Endothelial cell of umbilical vein (primary cell): ENCODE measurements around the gene ARG2. TPM values are rescaled to one million over a fixed set of nuclear protein-coding genes. Genes with fewer than 3 reads are reported as not detected.

Source experiments
- BruUV-seq: library from RNA; stranded (reverse); fragments of 400-500 nt; replicated peaks from 2 replicates; lab custom pipeline; 2021; lab: Mats Ljungman, UMichigan
- CTCF ChIA-PET: fragments of 300-600, 350-600 bp; sonication (Branson Sonifier 250); formaldehyde crosslinking; loops from one replicate; lab custom pipeline; 2021; ENCODE audit warnings: antibody characterized with exemption, inconsistent platforms; lab: Charles Lee
- POLR2A ChIA-PET: fragments of 300-600, 350-600 bp; sonication (Branson Sonifier 250); formaldehyde crosslinking; loops from one replicate; lab custom pipeline; 2021; ENCODE audit warnings: antibody characterized with exemption, inconsistent platforms; lab: Charles Lee
- DNase-seq: peaks from one replicate; pipeline ENCODE4 v3.0.0-alpha.2; 2011; ENCODE audit warnings: low read depth, low spot score
- FAIRE-seq: peaks from 2 replicates; lab custom pipeline; 2011; peaks lifted over from hg19 to GRCh38; lab: Jason Lieb, UNC
- H2AFZ ChIP-seq: 2 replicates; pipeline ENCODE4 v1.6.0; 2012; ENCODE audit warnings: low read depth, low read length, control low read depth, inconsistent platforms
- H3K27ac ChIP-seq: 2 replicates; pipeline ENCODE4 v1.5.1; 2011; ENCODE audit warnings: low read depth, mild to moderate bottlenecking, control low read depth, low read length, moderate library complexity; ENCODE audit not compliant: insufficient read depth
- H3K27me3 ChIP-seq, 2 experiments: 2 replicates each; pipeline versions ENCODE4 v1.6.0 to v1.6.1; 2011; ENCODE audit warnings: low read length in 2 of 2, mixed read lengths in 1 of 2; ENCODE audit not compliant: control insufficient read depth in 2 of 2, insufficient read depth in 2 of 2
- H3K36me3 ChIP-seq, 2 experiments: 2 replicates in 1 of 2; 3 replicates in 1 of 2; pipeline ENCODE4 v1.5.1; 2011; ENCODE audit warnings: low read length in 2 of 2, mild to moderate bottlenecking in 1 of 2, moderate library complexity in 1 of 2; ENCODE audit not compliant: control insufficient read depth in 2 of 2, insufficient read depth in 2 of 2; ENCODE audit errors: extremely low read depth in 1 of 2
- H3K4me1 ChIP-seq: 3 replicates; pipeline ENCODE4 v1.5.1; 2011; ENCODE audit warnings: mild to moderate bottlenecking, low read length; ENCODE audit not compliant: control insufficient read depth, insufficient read depth; ENCODE audit errors: extremely low read depth
- H3K4me2 ChIP-seq: 2 replicates; pipeline ENCODE4 v1.6.1; 2011; ENCODE audit warnings: low read length, control low read depth, mixed read lengths; ENCODE audit not compliant: insufficient read depth
- H3K4me3 ChIP-seq, 3 experiments: fragments of 200-600 bp in 1 of 3; sonication (generic), shearing (Covaris generic) in 1 of 3; replicated peaks in 1 of 3; 2 replicates each; pipeline ENCODE4 v1.5.1; 2011 to 2016; ENCODE audit warnings: control low read depth in 3 of 3, low read length in 3 of 3, mild to moderate bottlenecking in 2 of 3, inconsistent platforms in 1 of 3, low read depth in 1 of 3, moderate library complexity in 1 of 3; ENCODE audit not compliant: insufficient read depth in 1 of 3
- H3K79me2 ChIP-seq: 2 replicates; pipeline ENCODE4 v1.6.0; 2012; ENCODE audit warnings: low read length, inconsistent platforms; ENCODE audit not compliant: control insufficient read depth, insufficient read depth
- H3K9ac ChIP-seq: replicated peaks from 2 replicates; pipeline ENCODE3; 2011; ENCODE audit warnings: low read length, control low read depth; ENCODE audit not compliant: insufficient read depth; ENCODE audit errors: extremely low read depth
- H3K9me1 ChIP-seq: replicated peaks from 3 replicates; pipeline ENCODE4 v1.6.0; 2011; ENCODE audit warnings: mild to moderate bottlenecking, low read length; ENCODE audit not compliant: control insufficient read depth, insufficient read depth; ENCODE audit errors: extremely low read depth
- H3K9me3 ChIP-seq: replicated peaks from 2 replicates; pipeline ENCODE4 v1.5.1; 2012; ENCODE audit warnings: low read length, inconsistent platforms; ENCODE audit not compliant: control insufficient read depth, insufficient read depth
- H4K20me1 ChIP-seq: replicated peaks from 2 replicates; pipeline ENCODE3; 2011; ENCODE audit warnings: mild to moderate bottlenecking, low read length; ENCODE audit not compliant: control insufficient read depth, insufficient read depth; ENCODE audit errors: extremely low read depth
- EZH2 ChIP-seq: IDR thresholded peaks from 2 replicates; pipeline ENCODE4 v1.6.1; 2012; ENCODE audit warnings: borderline replicate concordance, low read depth, mild to moderate bottlenecking, moderate library complexity, low read length, inconsistent platforms; ENCODE audit not compliant: severe bottlenecking
- FOS ChIP-seq: IDR thresholded peaks from 2 replicates; pipeline ENCODE4 v1.6.1; 2011; ENCODE audit warnings: mild to moderate bottlenecking, low read length, moderate library complexity, borderline replicate concordance; ENCODE audit not compliant: insufficient read depth
- JUN ChIP-seq: IDR thresholded peaks from 2 replicates; pipeline ENCODE4 v1.6.1; 2011; ENCODE audit warnings: borderline replicate concordance, low read depth; ENCODE audit not compliant: insufficient read length, insufficient read depth
- MYC ChIP-seq: IDR thresholded peaks from one replicate; pipeline ENCODE4 v1.6.1; 2011; ENCODE audit warnings: mild to moderate bottlenecking, low read depth, low read length
- POLR2A ChIP-seq: IDR thresholded peaks from 2 replicates; pipeline ENCODE4 v1.6.1; 2012; ENCODE audit warnings: low read depth, mild to moderate bottlenecking, control low read depth, low read length
- POLR2AphosphoS5 ChIP-seq: IDR thresholded peaks from 2 replicates; pipeline ENCODE4 v1.6.1; 2012; ENCODE audit warnings: low read depth, mild to moderate bottlenecking, control low read depth, low read length, moderate library complexity; ENCODE audit not compliant: insufficient read depth
- dilution Hi-C: fragments of 300-500 bp; cut with MboI; formaldehyde crosslinking; loops from one replicate; pipeline ENCODE4 v1.15.0; 2019; ENCODE audit warnings: low sequenced_read_pairs; ENCODE audit not compliant: extremely low pct_ligation_motif_present
- intact Hi-C: fragments of 100-400 bp; cut with micrococcal nuclease; formaldehyde crosslinking; loops from one replicate; pipeline ENCODE4 v1.10.0; 2022
- polyA plus RNA-seq, 4 experiments: library from polyadenylated mRNA; depleted of rRNA in 3 of 4; stranded (reverse) in 3 of 4; unstranded in 1 of 4; fragments of >200 nt; gene quantifications; 2 replicates each; pipeline versions ENCODE4 v1.2.1 to v1.2.3, GENCODE V29; 2011 to 2012; ENCODE audit warnings: missing spikeins in 1 of 4
- total RNA-seq: library from RNA; stranded (reverse); gene quantifications from 2 replicates; pipeline ENCODE4 v1.2.3, GENCODE V29; 2021
- TF ChIP-seq, protein P1 (sequence below), 2 donors: IDR thresholded peaks; 1 replicate in 1 of 2; 2 replicates in 1 of 2; pipeline ENCODE4 v1.5.1; 2011; ENCODE audit warnings: low read length in 2 of 2, mild to moderate bottlenecking in 2 of 2, moderate library complexity in 2 of 2, control low read depth in 1 of 2, inconsistent platforms in 1 of 2, low read depth in 1 of 2; ENCODE audit not compliant: insufficient read depth in 1 of 2; ENCODE audit errors: extremely low read depth in 1 of 2

ARG2 gene
- total and polyA plus RNA-seq, 2 donors (not counting 3 experiments of a cell fraction or from before 2014, with no cell fraction given), result 16.6 to 22.5 TPM

DNA sequence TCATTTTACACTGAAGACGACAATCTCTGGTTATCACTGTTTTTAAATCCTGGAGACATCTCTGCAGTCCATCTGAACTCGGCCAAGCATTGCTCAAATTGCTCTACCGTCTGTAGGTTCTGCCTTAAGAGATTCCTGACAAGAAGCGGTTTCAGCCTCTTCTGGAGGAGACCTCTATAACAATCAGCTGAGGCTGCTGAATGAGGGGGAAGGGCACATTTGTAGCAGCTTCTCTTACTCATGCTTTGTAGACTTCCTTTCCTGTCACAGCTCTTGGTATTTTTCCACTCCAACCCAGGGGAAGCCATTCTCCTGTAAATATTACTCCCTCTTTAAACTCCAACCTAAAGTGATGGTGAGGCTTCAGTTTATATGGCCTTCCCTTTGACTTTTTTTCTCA, 3.0 kb downstream of the ARG2 start:
- intact Hi-C loops (loop anchor here (1.0 kb wide), 2 partner anchors 22 to 72 kb away; no protein-coding TSS in a partner anchor), dilution Hi-C loops (no loop called here)
- Histone ChIP-seq H4K20me1 (no peaks in the 10 kb centered on the region), H3K4me3 (peak overlapping the region in 1 of 3 experiments; percentile 4), H3K27me3 (no peaks in the 10 kb centered on the region), H3K36me3 (no peaks in the 10 kb centered on the region), H3K4me2 (peak overlapping the region; percentile 62), H3K9me1 (no peaks in the 10 kb centered on the region), H3K9me3 (no peaks in the 10 kb centered on the region), H3K79me2 (no peaks in the 10 kb centered on the region), H2AFZ (peak overlapping the region; percentile 48), H3K4me1 (peaks cover 28% of the 10 kb centered on the region), H3K9ac (peak overlapping the region; percentile 82), H3K27ac (peak overlapping the region; percentile 94)
- POLR2A ChIA-PET, result interaction anchor here (0.6 kb wide), 1 partner anchor 1104 kb away, joined by 4 read pairs; no protein-coding TSS in a partner anchor
- no TSS peak for BruUV-seq
- DNase-seq (peak; percentile 93), FAIRE-seq (peak; percentile 91)
- TF ChIP-seq POLR2A (no peak), JUN (peak; percentile 52), FOS (peak; percentile 54), MYC (no peak), POLR2AphosphoS5 (peak; percentile 60), EZH2 (no peak)
- TF ChIP-seq, protein P1, sequence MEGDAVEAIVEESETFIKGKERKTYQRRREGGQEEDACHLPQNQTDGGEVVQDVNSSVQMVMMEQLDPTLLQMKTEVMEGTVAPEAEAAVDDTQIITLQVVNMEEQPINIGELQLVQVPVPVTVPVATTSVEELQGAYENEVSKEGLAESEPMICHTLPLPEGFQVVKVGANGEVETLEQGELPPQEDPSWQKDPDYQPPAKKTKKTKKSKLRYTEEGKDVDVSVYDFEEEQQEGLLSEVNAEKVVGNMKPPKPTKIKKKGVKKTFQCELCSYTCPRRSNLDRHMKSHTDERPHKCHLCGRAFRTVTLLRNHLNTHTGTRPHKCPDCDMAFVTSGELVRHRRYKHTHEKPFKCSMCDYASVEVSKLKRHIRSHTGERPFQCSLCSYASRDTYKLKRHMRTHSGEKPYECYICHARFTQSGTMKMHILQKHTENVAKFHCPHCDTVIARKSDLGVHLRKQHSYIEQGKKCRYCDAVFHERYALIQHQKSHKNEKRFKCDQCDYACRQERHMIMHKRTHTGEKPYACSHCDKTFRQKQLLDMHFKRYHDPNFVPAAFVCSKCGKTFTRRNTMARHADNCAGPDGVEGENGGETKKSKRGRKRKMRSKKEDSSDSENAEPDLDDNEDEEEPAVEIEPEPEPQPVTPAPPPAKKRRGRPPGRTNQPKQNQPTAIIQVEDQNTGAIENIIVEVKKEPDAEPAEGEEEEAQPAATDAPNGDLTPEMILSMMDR (IDR thresholded peaks at IDR 0.05; ENCODE audit: extremely low read depth in 1 of 2, insufficient read depth in 1 of 2, low read depth in 1 of 2, low read length in 2 of 2), result no peak
- CTCF ChIA-PET, result interaction anchor here (0.6 to 6.0 kb wide), 10 partner anchors 12 to 96 kb away, joined by 3 to 437 read pairs (median 6); partner anchors contain the start of genes PIGH and VTI1B
